ENCODE measurements around the gene DAGLA. TPM values are rescaled to one million over a fixed set of nuclear protein-coding genes. Genes with fewer than 3 reads are reported as not detected.

DAGLA gene
- polyA plus RNA-seq, 3 donors: 4.5 to 5.6 (median 4.8) TPM

DNA sequence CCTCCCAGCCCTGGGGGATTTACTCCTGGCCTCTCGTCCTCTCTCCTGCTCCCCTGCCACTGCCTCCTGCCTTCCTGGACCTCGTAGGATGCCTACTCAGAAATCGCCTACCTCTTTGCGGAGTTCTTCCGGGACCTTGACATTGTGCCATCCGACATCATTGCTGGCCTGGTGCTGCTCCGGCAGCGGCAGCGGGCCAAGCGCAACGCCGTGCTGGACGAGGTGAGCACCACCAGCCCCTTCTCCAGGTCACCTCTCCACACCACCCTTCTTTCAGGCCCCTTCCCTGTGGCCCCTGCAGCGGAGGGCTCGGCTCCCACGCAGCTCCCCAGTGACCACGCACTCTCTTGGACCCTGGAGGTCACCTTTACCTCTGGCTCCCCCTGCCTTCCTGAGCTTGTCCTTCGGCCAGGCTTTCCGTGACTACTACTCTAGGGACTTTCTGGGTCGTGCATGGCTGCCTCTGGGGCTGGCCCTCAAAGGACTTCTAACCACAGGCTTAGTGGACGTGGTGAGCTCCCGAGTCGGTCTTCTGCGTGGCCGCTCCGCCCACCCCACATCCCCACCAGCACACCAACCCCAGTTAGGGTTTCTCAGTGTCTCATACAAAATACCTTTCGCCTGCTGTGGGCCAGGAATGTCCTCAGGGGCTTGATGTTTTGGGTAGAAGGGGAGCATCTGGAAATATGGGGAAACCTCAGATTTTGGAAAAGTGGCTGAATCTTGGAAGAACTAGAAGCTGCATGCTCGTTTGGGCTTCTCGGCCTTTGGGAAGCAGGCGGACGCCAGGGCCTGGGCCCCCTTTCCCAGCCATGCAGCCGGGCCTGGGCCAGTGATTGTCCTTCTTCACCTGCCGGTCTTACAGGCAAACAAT lies 48.1 kb downstream of the DAGLA start:
- DNase-seq: no peak

DNA sequence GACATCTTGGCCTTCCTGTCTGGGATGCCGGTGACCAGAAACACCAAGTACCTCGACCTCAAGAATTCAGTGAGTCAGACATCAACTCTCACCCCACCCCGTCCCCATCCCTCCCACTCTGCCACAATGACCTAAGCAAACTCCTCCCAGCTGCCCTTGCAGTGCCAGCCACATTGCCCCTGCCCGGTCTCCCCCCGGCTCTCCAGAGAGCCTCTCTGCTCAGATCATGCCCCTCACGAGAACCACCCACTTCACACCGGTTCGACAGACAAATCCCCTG lies 48.7 kb downstream of the DAGLA start:
- no peak for DNase-seq

DNA sequence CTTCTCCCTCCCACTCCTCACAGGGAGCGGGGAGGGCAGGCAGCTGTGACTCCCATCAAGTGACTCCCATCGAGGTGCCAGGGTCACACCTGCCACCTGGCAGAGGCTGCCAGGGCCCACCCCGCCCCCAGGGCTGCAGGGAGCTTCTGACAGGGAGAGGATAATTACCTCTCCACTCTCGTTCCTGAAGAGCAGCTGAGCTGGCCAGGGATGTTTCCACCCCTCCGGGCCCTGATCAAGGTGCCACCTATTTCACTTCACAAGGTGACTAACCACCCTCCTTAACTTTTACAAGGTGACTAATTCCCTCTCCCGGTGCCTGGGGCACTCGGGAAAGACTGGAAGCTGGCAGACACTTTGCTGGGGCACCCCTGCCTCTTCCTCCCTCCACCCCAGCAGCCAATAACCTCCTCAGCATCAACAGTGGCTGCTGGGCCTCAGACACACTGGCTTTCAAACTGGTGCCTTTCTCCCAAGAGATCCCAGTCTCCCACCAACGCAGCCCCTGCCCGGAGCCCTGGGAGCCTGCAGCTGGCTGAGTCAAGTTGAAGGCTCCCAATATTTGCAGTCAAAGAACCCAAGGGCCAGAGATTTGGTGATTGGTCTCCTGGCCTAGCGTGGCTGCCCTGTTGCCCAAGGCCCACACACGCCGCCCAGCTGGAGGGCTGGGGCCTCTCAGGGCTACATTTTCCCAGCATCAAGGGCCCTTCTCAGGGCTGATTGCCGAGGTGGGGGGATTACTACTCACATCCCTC lies 50.2 kb downstream of the DAGLA start:
- no peak for DNase-seq

DNA sequence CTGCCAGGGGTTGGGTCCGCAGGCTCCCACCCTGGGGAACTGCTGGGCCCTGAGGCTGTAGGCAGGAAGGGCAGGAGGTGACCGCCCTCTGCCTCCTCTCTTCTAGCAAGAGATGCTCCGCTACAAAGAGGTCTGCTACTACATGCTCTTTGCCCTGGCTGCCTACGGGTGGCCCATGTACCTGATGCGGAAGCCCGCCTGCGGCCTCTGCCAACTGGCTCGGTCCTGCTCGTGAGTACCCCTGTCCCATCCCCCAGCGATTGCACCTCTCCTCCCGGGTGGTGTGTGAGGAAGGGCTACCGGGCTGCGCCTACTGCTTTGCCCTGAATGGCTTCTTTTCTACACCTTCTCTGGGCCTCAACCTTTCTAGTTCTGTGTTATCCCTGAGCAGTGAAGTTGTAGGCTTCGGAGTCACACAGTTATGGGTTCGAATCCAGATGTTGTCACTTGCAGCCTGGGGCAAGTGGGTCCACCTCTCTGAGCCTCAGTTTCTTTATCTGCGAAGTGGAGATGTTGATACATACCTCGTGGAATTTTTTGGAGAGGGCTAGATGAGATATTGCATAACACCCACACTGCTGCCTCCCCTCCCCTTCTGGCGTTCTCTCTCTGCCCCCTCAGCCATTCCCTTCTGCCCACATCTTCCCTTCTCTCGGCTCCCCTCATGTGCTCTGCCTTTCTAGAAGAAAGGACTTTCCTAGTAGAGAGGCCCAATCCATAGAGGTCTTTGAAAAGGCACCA lies 51.2 kb downstream of the DAGLA start:
- no peak for DNase-seq

DNA sequence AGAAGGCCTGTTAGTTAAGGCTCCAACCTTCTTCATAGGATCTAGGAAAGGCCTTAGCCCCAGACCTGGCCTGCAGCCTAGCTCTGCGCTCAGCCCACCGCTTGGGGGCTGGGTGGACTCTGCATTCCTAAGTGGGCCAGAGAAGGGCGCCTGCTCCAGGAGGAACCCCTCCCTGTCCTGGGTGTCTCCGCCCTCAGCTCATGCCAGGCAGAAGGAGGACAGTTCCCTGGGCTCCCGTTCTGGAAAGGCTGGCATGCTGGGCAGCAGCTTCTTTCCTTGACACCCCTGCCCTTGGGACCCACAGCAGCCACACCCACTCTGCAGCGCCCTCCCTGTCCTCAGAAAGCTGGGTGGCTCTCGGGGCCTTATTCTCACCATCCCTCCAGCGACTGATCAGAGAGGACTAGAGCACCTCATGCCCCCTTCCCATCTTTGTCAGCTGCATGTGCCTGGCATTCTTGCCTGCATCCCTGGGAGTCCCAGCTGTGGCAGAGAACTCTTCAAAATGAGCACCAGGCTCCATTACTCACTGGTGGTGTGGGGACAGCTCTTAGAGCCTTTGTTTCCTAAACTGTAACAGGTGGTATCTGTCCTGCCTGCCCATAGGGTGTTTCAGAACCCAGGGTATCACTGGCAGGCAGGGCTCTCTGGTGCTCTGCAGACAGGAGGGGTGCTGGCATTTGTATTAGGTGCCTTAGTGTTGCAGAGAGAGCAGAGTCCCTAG lies 51.9 kb downstream of the DAGLA start:
- no peak for DNase-seq

DNA sequence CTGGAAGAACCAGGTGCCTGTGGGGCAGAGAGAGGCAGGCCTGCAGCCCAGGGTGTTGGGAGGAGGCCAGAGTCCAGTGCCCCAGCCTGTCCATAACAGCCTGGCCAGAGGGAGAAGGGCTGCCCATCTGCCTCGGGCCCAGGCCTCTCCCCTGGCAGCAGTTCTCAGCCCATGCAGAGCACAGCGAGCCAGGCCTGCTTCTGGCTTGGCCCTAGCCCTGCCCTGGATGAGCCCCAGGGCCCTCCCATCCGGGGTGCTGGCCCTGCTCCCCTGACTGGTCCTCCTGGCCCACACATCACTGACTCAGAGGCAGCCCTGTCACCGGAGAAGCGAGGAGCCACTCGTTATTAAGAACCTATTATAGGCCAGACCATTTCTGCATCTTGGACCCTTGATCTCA lies 52.5 kb downstream of the DAGLA start:
- DNase-seq: no peak

DNA sequence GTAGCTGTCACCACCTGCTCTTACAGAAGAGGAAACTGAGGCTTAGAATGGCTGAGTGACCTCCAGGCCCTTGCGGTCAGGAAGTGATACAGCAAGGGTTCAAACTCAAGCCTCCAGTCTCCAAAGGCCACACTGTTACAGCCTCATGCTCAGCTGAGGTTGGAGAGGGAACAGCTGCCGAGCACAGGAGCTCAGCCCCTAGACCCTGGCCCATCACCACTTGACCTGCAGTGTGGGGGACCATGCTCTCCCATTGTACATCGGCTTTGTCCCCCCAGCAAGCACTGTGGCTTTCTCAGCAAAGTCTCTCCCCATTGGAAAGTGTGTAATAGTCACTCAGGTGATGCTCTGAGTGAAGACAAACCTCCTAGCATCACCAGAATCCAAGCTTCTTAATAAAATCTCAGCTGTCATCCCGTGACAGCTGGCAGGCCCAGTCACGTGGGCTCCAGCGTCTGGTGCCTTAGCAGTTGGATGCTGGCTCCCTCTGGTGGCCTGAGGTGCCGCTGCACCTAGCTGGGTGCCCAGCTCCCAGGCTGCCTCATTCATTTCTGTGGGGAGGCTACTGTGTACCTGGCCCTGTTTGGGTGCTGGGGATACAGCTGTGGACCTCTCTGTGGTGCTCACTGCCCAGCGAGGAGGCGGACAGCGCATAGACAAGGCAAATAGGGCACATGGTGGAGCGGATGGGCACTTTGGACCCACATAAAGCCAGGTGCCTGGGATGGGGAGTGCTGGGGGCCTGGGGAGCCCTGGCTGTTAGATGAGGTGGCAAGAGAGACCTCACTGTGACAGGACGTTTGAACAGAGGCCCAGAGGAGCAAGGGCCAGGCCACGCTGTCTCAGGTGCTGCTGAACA lies 53.2 kb downstream of the DAGLA start:
- DNase-seq: peak; percentile 71

DNA sequence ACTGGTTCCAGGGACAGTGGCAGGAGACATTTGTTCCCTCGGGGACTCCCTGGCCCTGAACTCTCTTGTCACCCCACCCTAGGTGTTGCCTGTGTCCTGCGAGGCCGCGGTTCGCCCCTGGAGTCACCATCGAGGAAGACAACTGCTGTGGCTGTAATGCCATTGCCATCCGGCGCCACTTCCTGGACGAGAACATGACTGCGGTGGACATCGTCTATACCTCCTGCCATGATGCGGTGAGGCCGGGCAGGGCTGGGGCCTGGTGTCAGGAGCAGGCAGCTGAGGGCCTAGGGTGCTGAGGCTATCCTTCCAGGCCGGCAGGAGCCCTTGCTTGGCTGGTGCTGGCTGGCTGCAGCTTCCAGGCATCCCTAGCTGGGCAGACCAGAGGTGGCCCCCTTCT lies 54.6 kb downstream of the DAGLA start:
- no peak for DNase-seq

DNA sequence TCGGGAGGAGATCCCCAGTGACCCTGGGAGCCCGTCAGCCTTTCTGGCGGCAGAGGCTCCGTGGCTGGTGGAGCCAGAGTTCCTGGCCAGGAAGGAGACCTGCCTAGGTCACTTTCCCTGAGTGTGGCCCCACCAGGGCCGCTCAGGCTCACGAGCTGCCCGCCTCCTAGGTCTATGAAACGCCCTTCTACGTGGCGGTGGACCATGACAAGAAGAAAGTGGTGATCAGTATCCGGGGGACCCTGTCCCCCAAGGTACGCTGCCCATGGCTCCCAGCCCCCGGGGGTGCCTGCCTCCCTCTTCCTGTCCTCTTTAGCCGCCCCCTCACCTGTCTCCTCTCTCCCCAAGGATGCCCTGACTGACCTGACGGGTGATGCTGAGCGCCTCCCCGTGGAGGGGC lies 55.2 kb downstream of the DAGLA start:
- no peak for DNase-seq

DNA sequence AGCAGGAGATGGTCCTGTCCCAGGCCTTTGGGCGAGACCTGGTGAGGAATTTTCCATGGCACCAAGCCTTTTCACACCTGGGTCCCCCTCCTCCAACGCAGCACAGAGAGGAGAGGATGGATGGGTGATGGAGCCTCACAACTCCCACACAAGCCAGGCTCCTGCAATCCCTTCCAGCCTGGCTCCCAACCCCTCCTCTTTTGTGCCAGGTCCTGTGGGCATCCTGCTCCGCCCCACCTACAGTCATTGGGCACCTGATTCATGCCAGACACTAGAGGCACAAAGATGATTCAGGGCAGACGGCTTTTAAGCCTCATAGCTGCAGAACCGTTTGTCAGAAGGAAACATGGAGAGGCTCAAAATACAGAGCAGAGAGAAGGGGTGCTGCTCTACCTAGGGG lies 56.1 kb downstream of the DAGLA start:
- no peak for DNase-seq

DNA sequence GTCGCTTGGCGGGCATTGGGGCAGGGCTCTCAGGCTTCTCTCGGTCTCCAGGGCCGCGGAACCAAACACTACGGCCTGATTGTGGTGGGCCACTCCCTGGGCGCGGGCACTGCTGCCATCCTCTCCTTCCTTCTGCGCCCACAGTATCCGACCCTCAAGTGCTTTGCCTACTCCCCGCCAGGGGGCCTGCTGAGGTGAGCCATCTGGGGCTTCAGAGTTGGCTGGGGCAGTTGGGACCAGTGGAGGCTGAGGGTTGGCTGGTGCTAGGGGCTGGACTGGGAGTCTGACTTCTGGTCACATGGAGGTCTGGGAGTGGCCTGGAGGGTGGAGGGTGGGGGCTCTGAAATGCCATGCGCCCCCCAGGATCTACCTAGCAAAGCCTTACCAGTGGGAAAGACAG lies 56.9 kb downstream of the DAGLA start:
- DNase-seq: no peak

DNA sequence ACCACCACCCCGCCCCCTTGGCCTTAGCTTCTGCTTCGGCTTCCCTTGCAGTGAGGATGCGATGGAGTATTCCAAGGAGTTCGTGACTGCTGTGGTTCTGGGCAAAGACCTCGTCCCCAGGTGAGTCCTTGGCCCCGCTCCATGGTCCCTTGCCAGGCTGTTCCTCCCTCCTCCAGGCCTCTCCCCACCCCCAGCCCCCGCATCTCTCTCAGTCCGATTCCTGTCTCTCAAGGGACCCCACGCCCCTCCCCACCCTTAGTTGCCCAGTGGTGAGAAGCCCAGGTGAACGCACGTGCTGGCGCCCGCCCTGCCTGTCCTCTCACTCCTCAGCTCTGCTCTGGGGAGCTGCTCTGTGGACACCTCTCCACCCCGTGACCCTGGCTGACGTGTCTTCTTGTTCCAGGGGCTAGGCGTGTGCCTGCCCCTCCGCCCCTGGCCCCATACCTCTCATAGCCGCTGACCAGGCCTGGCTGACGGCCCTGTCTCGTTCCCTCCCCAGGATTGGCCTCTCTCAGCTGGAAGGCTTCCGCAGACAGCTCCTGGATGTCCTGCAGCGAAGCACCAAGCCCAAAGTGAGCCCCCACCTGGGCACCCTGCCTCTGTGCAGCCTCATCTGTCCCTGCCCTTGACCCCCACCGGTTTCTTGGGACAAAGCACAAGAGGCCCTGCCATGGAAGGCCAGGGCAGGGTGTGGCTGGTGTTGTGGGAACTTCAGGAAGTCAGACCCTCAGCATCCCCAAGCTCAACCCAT lies 57.6 kb downstream of the DAGLA start:
- no peak for DNase-seq

DNA sequence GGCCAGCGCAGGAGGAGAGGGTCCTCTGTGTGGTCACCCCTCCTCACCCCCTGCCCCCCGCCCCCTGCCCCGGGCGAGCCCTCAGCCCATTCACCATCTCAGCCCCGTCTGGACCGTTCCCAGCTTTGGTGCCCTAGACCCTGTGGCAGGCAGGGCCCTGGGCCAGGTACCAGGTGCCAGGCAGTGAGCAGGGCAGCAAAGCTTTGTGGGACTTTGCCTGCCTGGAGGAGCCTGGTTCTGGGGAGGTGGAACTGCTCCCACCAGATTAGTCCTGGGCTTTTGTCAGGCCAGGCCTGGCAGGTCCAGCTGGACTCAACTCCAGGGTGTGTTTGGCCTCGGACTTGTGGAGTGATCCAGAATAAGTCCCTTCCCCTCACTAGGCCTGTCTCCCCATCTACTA lies 58.6 kb downstream of the DAGLA start:
- no peak for DNase-seq

DNA sequence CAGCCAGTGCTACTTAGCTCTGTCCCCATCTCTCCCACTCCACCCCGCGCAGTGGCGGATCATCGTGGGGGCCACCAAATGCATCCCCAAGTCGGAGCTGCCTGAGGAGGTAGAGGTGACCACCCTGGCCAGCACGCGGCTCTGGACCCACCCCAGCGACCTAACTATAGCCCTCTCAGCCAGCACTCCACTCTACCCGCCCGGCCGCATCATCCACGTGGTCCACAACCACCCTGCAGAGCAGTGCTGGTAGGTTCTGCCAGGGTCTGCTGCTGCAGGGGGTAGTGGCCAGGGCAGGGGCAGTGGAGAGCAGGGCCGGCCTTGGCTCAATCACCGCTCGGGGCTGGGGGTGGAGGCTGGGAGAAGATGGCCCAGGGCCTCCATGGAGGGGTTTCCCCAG lies 59.2 kb downstream of the DAGLA start:
- DNase-seq: no peak

DNA sequence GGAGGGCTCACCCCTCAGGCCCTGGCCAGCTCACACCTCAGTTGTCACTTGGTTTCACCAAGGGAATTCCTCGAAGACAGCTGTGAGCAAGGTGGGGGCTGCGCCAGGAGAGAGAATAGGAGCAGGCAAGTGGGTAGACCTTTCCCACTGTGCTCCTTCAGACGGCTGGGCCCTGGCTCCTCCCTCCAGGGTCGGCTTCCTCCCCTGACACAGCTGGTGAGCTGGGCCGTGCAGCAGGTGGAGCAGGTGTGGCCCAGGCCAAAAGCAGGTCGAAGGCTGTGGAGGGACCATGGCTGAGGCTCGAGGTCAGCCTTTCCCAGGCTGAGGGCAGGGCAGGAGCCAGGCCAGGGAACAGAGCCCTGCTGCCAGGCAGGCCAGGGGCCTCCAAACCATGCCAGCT lies 59.8 kb downstream of the DAGLA start:
- DNase-seq: no peak

DNA sequence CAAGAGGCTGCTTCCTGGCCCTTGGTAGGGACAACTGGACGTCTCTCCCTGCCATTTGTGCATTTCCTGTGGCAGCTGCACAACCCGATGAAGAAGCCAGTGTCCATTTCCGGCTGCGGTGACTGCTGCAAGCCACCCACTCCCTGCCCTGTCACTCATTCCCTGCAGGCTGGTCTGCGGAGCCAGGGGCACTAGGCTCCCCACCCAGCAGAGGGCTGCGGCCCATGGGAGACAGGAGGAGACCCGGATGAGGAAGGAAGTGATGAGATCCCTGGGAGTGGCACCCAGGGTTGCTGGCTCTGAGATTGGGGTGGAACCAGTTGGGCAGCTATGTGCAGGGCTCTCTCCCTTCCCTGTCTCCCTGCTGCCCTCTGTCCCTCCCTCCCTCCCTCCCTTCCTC lies 62.2 kb downstream of the DAGLA start:
- DNase-seq: no peak

DNA sequence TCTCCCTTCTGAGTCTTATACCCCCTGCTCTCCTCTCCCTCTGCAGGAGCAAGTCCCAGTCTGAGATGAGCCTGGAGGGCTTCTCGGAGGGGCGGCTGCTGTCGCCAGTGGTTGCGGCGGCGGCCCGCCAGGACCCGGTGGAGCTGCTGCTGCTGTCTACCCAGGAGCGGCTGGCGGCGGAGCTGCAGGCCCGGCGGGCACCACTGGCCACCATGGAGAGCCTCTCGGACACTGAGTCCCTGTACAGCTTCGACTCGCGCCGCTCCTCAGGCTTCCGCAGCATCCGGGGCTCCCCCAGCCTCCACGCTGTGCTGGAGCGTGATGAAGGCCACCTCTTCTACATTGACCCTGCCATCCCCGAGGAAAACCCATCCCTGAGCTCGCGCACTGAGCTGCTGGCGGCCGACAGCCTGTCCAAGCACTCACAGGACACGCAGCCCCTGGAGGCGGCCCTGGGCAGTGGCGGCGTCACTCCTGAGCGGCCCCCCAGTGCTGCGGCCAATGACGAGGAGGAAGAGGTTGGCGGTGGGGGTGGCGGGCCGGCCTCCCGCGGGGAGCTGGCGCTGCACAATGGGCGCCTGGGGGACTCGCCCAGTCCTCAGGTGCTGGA lies 63.4 kb downstream of the DAGLA start:
- DNase-seq: no peak

DNA sequence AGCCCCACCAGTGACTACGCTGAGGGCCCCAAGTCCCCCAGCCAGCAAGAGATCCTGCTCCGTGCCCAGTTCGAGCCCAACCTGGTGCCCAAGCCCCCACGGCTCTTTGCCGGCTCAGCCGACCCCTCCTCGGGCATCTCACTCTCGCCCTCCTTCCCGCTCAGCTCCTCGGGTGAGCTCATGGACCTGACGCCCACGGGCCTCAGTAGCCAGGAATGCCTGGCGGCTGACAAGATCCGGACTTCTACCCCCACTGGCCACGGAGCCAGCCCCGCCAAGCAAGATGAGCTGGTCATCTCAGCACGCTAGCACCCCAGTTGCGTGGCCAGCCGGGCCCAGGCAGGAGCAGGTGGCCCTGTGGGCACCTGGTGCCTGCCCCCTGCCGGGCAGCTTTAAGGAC lies 64.0 kb downstream of the DAGLA start:
- DNase-seq: no peak

DNA sequence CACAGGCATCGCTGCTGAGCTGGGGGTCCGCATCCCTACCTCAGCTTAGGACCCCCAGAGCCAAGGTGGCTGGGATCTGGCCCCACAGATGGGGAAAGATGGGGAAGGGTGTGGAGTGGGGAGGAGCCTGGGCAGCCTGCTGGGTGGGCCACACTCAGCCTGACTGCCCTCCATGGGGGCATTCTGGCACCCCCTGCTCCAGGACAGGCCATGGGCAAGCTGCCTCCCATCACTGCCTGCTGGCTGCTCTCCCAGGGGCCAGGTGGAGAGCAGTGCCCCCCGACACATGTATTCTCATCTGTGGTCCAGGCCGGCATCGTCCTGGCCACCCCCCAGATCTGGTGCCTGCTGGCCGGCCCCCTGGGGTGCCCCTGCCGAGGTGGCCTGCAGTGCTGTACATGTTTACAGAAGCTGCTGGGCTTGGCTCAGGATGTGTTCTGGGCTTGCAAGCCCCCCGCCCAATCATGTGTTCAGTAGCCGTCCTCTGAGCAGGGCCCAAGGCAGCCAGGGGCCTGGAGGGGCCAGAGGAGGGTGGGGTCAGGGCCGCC lies 64.5 kb downstream of the DAGLA start:
- no peak for DNase-seq

All from renal pelvis (tissue), 4 donors.